HCT116 (cell line): ENCODE measurements around the gene LRRC4C. TPM values are rescaled to one million over a fixed set of nuclear protein-coding genes. Genes with fewer than 3 reads are reported as not detected.

ENCODE experiments used
- ATAC-seq: fragments of 200-7000 bp; cut with Tn5 transposase; 2 replicates; pipeline ENCODE4 v1.9.1; 2020; ENCODE audit warnings: mild to moderate bottlenecking, moderate library complexity
- BruUV-seq: library from RNA; stranded (reverse); fragments of 400-500 nt; replicated peaks from 2 replicates; lab custom pipeline; 2021; lab: Mats Ljungman, UMichigan
- CTCF ChIA-PET: fragments of 300-600 bp; sonication (Branson Sonifier 250); formaldehyde crosslinking; loops from one replicate; lab custom pipeline; 2021; ENCODE audit warnings: antibody characterized with exemption; lab: Charles Lee
- POLR2A ChIA-PET: fragments of 300-600, 350-600 bp; sonication (Branson Sonifier 250); formaldehyde crosslinking; loops from one replicate; lab custom pipeline; 2021; ENCODE audit warnings: antibody characterized with exemption; lab: Charles Lee
- RAD21 ChIA-PET, 2 experiments: fragments of 300-600 bp; sonication (Branson Sonifier 250); formaldehyde crosslinking; loops; one replicate each; lab custom pipeline; 2023; ENCODE audit warnings: low total read pairs in 2 of 2; ENCODE audit not compliant: uncharacterized antibody in 2 of 2, unreplicated experiment in 2 of 2, low non-redundant PET in 1 of 2; lab: Charles Lee
- DNase-seq: peaks from one replicate; pipeline ENCODE4 v3.0.0-alpha.2; 2010; ENCODE audit warnings: low read depth, low spot score
- H2AFZ ChIP-seq: fragments of 200-600 bp; shearing (Covaris generic), sonication (generic); 2 replicates; pipeline ENCODE4 v1.6.1; 2017; ENCODE audit warnings: low read depth, mixed run types, mixed read lengths, antibody characterized with exemption, low read length; ENCODE audit not compliant: poor library complexity, severe bottlenecking
- H3K27ac ChIP-seq: 2 replicates; pipeline ENCODE4 v1.5.1; 2012; ENCODE audit warnings: low read depth, low read length
- H3K27me3 ChIP-seq: fragments of 200-600 bp; sonication (generic); 2 replicates; pipeline ENCODE4 v1.6.1; 2016; ENCODE audit warnings: mixed run types, low read length, mixed read lengths; ENCODE audit not compliant: insufficient read depth
- H3K36me3 ChIP-seq, 2 experiments: fragments of 200-500 bp in 1 of 2; fragments of 200-600 bp in 1 of 2; sonication (Bioruptor generic) in 1 of 2; sonication (generic) in 1 of 2; 2 replicates each; pipeline versions ENCODE4 v1.5.1 to v1.6.1; 2014 to 2016; ENCODE audit warnings: low read length in 2 of 2, inconsistent platforms in 1 of 2, mixed read lengths in 1 of 2, mixed run types in 1 of 2; ENCODE audit not compliant: insufficient read depth in 2 of 2, control insufficient read depth in 1 of 2
- H3K4me1 ChIP-seq, 2 experiments: fragments of 200-600 bp in 1 of 2; sonication (generic) in 1 of 2; 2 replicates each; pipeline versions ENCODE4 v1.5.1 to v1.6.1; 2012 to 2017; ENCODE audit warnings: low read length in 2 of 2, inconsistent platforms in 1 of 2, mild to moderate bottlenecking in 1 of 2, mixed read lengths in 1 of 2, mixed run types in 1 of 2, moderate library complexity in 1 of 2; ENCODE audit not compliant: insufficient read depth in 2 of 2, control insufficient read depth in 1 of 2
- H3K4me2 ChIP-seq: fragments of 200-600 bp; sonication (generic); 2 replicates; pipeline ENCODE4 v1.6.1; 2017; ENCODE audit warnings: mixed run types, low read length, mixed read lengths
- H3K4me3 ChIP-seq, 2 experiments: fragments of 200-600 bp in 1 of 2; sonication (generic) in 1 of 2; replicated peaks in 1 of 2; 2 replicates each; pipeline ENCODE4 v1.5.1; 2011 to 2016; ENCODE audit warnings: low read length in 2 of 2, control low read depth in 1 of 2, low read depth in 1 of 2, mild to moderate bottlenecking in 1 of 2, mixed read lengths in 1 of 2, mixed run types in 1 of 2
- H3K79me2 ChIP-seq: fragments of 200-600 bp; sonication (generic); 2 replicates; pipeline ENCODE4 v1.6.1; 2017; ENCODE audit warnings: mild to moderate bottlenecking, mixed run types, low read length, moderate library complexity, mixed read lengths; ENCODE audit not compliant: insufficient read depth
- H3K9ac ChIP-seq: fragments of 200-600 bp; sonication (generic); 2 replicates; pipeline ENCODE4 v1.6.1; 2016; ENCODE audit warnings: low read length, mixed read lengths
- H3K9me2 ChIP-seq: fragments of 200-600 bp; sonication (generic), shearing (Covaris generic); 2 replicates; pipeline ENCODE4 v1.6.1; 2017; ENCODE audit warnings: mixed run types, mild to moderate bottlenecking, moderate library complexity; ENCODE audit not compliant: insufficient read depth
- H3K9me3 ChIP-seq, 2 experiments: fragments of 200-500 bp in 1 of 2; fragments of 200-600 bp in 1 of 2; sonication (Bioruptor generic) in 1 of 2; sonication (generic) in 1 of 2; 2 replicates each; pipeline ENCODE4 v1.6.1; 2014 to 2017; ENCODE audit warnings: low read length in 2 of 2, mixed read lengths in 2 of 2, inconsistent platforms in 1 of 2, low read depth in 1 of 2, mild to moderate bottlenecking in 1 of 2, mixed run types in 1 of 2, moderate library complexity in 1 of 2; ENCODE audit not compliant: control insufficient read depth in 1 of 2, insufficient read depth in 1 of 2
- H4K20me1 ChIP-seq: fragments of 200-600 bp; sonication (generic), shearing (Covaris generic); 2 replicates; pipeline ENCODE4 v1.6.1; 2017; ENCODE audit warnings: mixed run types, mild to moderate bottlenecking, moderate library complexity; ENCODE audit not compliant: insufficient read depth
- ELF1 ChIP-seq: IDR thresholded peaks from 2 replicates; pipeline ENCODE4 v1.6.1; 2012; ENCODE audit warnings: low read depth, borderline replicate concordance
- JUND ChIP-seq: IDR thresholded peaks from 2 replicates; pipeline ENCODE4 v1.6.1; 2012
- MAX ChIP-seq: IDR thresholded peaks from 2 replicates; pipeline ENCODE4 v1.6.1; 2012
- POLR2A ChIP-seq: IDR thresholded peaks from 2 replicates; pipeline ENCODE4 v1.7.0; 2011; ENCODE audit warnings: borderline replicate concordance; ENCODE audit not compliant: insufficient read depth, insufficient read length; ENCODE audit errors: extremely low read depth
- REST ChIP-seq: IDR thresholded peaks from 2 replicates; pipeline ENCODE4 v1.6.1; 2012; ENCODE audit warnings: low read depth
- TCF7L2 ChIP-seq: IDR thresholded peaks from 2 replicates; pipeline ENCODE4 v1.7.0; 2011; ENCODE audit warnings: borderline replicate concordance, inconsistent platforms; ENCODE audit not compliant: insufficient read depth, insufficient read length; ENCODE audit errors: extremely low read depth
- YY1 ChIP-seq: IDR thresholded peaks from 2 replicates; pipeline ENCODE4 v1.6.1; 2011; ENCODE audit warnings: low read length, low read depth, moderate library complexity, mild to moderate bottlenecking; ENCODE audit not compliant: insufficient replicate concordance; ENCODE audit errors: extremely low read depth
- intact Hi-C: fragments of 100-400 bp; cut with micrococcal nuclease; formaldehyde crosslinking; loops from 2 replicates; pipeline ENCODE4 v1.10.0; 2022
- total RNA-seq: library from RNA; stranded (reverse); gene quantifications from one replicate; pipeline ENCODE4 v1.2.1, GENCODE V29; 2021; ENCODE audit not compliant: unreplicated experiment
- TF ChIP-seq, protein P1 (sequence below), 3 experiments: fragments of 200-600 bp in 1 of 3; sonication (generic) in 1 of 3; IDR thresholded peaks in 2 of 3; conservative IDR thresholded peaks in 1 of 3; 2 replicates each; pipeline ENCODE4 v1.5.1; 2012 to 2017; ENCODE audit warnings: low read depth in 2 of 3, low read length in 2 of 3, antibody characterized with exemption in 1 of 3, borderline replicate concordance in 1 of 3, control low read depth in 1 of 3, mild to moderate bottlenecking in 1 of 3, mixed read lengths in 1 of 3, mixed run types in 1 of 3, moderate library complexity in 1 of 3; ENCODE audit not compliant: insufficient read depth in 1 of 3

LRRC4C gene
- total RNA-seq, 1 experiment from 2014 or later: not detected

DNA sequence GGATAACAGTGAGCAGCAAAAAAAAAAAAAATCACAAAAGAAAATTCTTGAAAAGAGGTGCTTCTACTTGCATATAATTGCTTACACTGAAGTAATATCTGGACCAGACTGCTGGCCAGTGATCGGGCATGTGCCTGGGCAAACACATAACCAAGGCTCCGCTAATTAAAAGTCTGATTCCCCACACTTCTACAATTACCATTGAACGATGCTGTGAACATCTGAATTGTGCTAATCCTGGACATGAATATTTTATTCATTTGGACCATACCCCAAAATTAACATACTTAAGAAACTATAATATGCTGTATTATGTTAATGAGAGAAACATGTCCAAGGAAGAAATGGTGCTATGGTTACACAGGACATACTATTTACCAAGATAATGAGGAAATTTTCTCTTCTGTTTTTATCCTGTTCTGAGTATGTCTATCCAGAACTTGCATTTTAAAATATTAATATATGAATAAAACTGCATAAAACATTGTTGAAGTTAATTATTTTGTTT is 69.8 kb downstream of the LRRC4C start (continued):
- no peak for TF ChIP-seq REST

DNA sequence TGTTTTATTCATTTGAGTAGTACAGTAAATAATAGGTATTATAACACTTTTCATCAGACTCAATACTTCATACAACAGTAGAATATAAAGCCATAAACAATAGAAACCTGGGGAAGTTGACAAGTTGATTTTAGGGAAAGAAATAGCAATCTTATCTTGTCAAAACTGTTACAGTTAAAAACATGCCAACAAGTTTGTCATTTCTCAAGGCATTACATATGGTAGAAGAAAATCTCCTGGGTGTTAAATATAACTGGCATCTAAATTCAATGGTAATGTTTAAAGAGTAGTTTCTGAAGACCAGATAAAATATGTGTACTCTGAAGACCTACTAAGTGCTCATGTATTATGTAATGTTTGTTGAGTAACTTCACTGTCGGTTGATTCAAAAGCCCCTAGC is 75.1 kb downstream of the LRRC4C start:
- H3K9me2 ChIP-seq: no peaks in the 10 kb centered on the region
- TF ChIP-seq MAX (no peak), TCF7L2 (no peak), JUND (no peak), REST (no peak), POLR2A (no peak), YY1 (no peak), ELF1 (no peak)
- TF ChIP-seq, protein P1, sequence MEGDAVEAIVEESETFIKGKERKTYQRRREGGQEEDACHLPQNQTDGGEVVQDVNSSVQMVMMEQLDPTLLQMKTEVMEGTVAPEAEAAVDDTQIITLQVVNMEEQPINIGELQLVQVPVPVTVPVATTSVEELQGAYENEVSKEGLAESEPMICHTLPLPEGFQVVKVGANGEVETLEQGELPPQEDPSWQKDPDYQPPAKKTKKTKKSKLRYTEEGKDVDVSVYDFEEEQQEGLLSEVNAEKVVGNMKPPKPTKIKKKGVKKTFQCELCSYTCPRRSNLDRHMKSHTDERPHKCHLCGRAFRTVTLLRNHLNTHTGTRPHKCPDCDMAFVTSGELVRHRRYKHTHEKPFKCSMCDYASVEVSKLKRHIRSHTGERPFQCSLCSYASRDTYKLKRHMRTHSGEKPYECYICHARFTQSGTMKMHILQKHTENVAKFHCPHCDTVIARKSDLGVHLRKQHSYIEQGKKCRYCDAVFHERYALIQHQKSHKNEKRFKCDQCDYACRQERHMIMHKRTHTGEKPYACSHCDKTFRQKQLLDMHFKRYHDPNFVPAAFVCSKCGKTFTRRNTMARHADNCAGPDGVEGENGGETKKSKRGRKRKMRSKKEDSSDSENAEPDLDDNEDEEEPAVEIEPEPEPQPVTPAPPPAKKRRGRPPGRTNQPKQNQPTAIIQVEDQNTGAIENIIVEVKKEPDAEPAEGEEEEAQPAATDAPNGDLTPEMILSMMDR (IDR thresholded peaks at IDR 0.05 in 2 of 3, conservative IDR thresholded peaks at IDR 0.05 in 1 of 3; ENCODE audit: borderline replicate concordance in 1 of 3, insufficient read depth in 1 of 3, low read depth in 2 of 3, low read length in 2 of 3): no peak

More for the DNA sequence above, 75.1 kb downstream of the LRRC4C start:
- Histone ChIP-seq H3K36me3 (no peaks in the 10 kb centered on the region), H2AFZ (no peak overlapping the region), H3K27me3 (no peaks in the 10 kb centered on the region), H3K4me2 (no peak overlapping the region), H3K4me3 (no peak overlapping the region), H4K20me1 (no peaks in the 10 kb centered on the region), H3K9me3 (peaks cover 9% of the 10 kb centered on the region in 2 experiments; a peak in 2 of 4 replicates), H3K4me1 (no peaks in the 10 kb centered on the region), H3K9ac (no peak overlapping the region), H3K79me2 (no peaks in the 10 kb centered on the region), H3K27ac (no peak overlapping the region)
- ChIA-PET POLR2A (no interaction called here), CTCF (no interaction called here), RAD21 (no interaction called here)
- intact Hi-C loops: no loop called here
- DNase-seq (no peak), ATAC-seq (no peak)
- no TSS peak for BruUV-seq
